HEK293T (cell line): ENCODE results near the gene COL4A3.

Experiments
- BHLHE40 ChIP-seq: fragments of 450-650 bp; IDR thresholded peaks from 2 replicates; pipeline ENCODE4 v1.6.1; 2016; ENCODE audit warnings: mild to moderate bottlenecking, moderate library complexity, borderline replicate concordance
- ELF4 ChIP-seq: fragments of 450-650 bp; IDR thresholded peaks from 2 replicates; pipeline ENCODE4 v1.6.1; 2017; ENCODE audit warnings: antibody characterized with exemption
- FOXA1 ChIP-seq: fragments of 450-650 bp; IDR thresholded peaks from 2 replicates; pipeline ENCODE4 v1.6.1; 2016; ENCODE audit warnings: mild to moderate bottlenecking
- FOXM1 ChIP-seq: fragments of 450-650 bp; IDR thresholded peaks from 2 replicates; pipeline ENCODE4 v1.6.1; 2017; ENCODE audit warnings: mild to moderate bottlenecking, borderline replicate concordance
- HDGF ChIP-seq: fragments of 450-650 bp; IDR thresholded peaks from 2 replicates; pipeline ENCODE4 v1.6.1; 2017; ENCODE audit warnings: antibody characterized with exemption, borderline replicate concordance
- L3MBTL2 ChIP-seq: fragments of 450-650 bp; conservative IDR thresholded peaks from 2 replicates; pipeline ENCODE4 v1.6.1; 2016; ENCODE audit warnings: mild to moderate bottlenecking
- LEF1 ChIP-seq: fragments of 450-650 bp; IDR thresholded peaks from 2 replicates; pipeline ENCODE4 v1.6.1; 2017; ENCODE audit warnings: mild to moderate bottlenecking, borderline replicate concordance
- NFRKB ChIP-seq: fragments of 450-650 bp; IDR thresholded peaks from 2 replicates; pipeline ENCODE4 v1.6.1; 2016; ENCODE audit warnings: mild to moderate bottlenecking, moderate library complexity
- SP1 ChIP-seq: fragments of 450-650 bp; IDR thresholded peaks from 2 replicates; pipeline ENCODE4 v1.6.1; 2017
- SUZ12 ChIP-seq: fragments of 450-650 bp; IDR thresholded peaks from 2 replicates; pipeline ENCODE4 v1.6.1; 2016; ENCODE audit warnings: mild to moderate bottlenecking
- ZNF384 ChIP-seq: fragments of 450-650 bp; IDR thresholded peaks from 2 replicates; pipeline ENCODE4 v1.6.1; 2016

GRCh38 chr2:227228061-227228667, 63.7 kb downstream of the COL4A3 start:
- TF ChIP-seq BHLHE40 (no peak), FOXA1 (no peak), L3MBTL2 (no peak), FOXM1 (no peak), SP1 (no peak), ELF4 (no peak), SUZ12 (no peak), NFRKB (no peak), HDGF (no peak), ZNF384 (no peak), LEF1 (no peak)
